ENCODE measurements around the gene SNX18. TPM values are rescaled to one million over a fixed set of nuclear protein-coding genes. Genes with fewer than 3 reads are reported as not detected.

The SNX18 gene
- total and polyA plus RNA-seq, 5 donors from 2014 or later, result 1.2 to 13.8 (median 2.4) TPM

- Mint-ChIP-seq H3K36me3 (no peaks in the 10 kb centered on the region), H3K4me3 (no peak overlapping the region), H3K9me3 (peaks cover 0 to 13% (median 5%) of the 10 kb centered on the region in 7 donors), H3K4me1 (peaks cover 0 to 2% (median 0%) of the 10 kb centered on the region in 4 donors), H3K27ac (no peak overlapping the region), H3K27me3 (no peaks in the 10 kb centered on the region)
- DNase-seq, result no peak
- H3K9me3 ChIP-seq (ENCODE audit: control insufficient read depth in 2 of 2, low read length in 2 of 2), result peaks cover 6 to 7% of the 10 kb centered on the region in 2 experiments
- H3K4me3 ChIP-seq (ENCODE audit: low read depth, low read length), result no peak overlapping the region
- no peaks in the 10 kb centered on the region for H3K27me3 ChIP-seq (ENCODE audit: control insufficient read depth, insufficient read depth, low read length)
- H3K27ac ChIP-seq (ENCODE audit: insufficient read depth, low read length, poor library complexity, severe bottlenecking), result no peak overlapping the region
- H3K36me3 ChIP-seq (ENCODE audit: control insufficient read depth, insufficient read depth, low read length), result no peaks in the 10 kb centered on the region
- H3K4me1 ChIP-seq (ENCODE audit: control insufficient read depth, insufficient read depth, low read length, poor library complexity, severe bottlenecking), result no peaks in the 10 kb centered on the region
- ATAC-seq (ENCODE audit: low read depth in 2 of 2), result no peak
Observed at GRCh38 chr5:54589786-54590185, 72.2 kb downstream of the SNX18 start.

DNA sequence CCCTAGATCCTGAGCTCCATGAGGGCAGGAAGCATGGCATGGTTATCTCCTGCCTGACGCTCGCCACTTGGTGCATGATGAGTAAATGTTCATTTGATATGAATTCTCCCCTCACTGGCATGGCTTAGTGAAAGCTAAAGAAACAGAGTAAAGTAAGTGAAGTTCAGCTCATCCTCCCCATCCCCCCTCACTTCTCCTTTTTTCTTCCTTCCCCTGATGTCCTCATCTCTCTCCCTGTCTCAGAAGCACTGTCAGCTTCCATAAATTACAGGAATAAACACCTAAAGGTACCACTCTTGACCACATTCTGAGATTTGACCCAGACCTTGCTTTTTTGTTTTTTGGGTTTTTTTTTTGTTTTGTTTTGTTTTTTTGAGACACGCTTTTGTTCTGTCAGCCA is 73.3 kb downstream of the SNX18 start:
- H3K9me3 Mint-ChIP-seq, result peaks cover 0 to 13% (median 5%) of the 10 kb centered on the region in 7 donors

GRCh38 chr5:54593779-54594178 is 76.2 kb downstream of the SNX18 start:
- Histone ChIP-seq H3K36me3 (ENCODE audit: control insufficient read depth, insufficient read depth, low read length) (no peaks in the 10 kb centered on the region), H3K27ac (ENCODE audit: insufficient read depth, low read length, poor library complexity, severe bottlenecking) (no peak overlapping the region), H3K9me3 (ENCODE audit: control insufficient read depth in 2 of 2, low read length in 2 of 2) (peaks cover 3 to 4% of the 10 kb centered on the region in 2 experiments), H3K4me3 (ENCODE audit: low read depth, low read length) (no peak overlapping the region), H3K4me1 (ENCODE audit: control insufficient read depth, insufficient read depth, low read length, poor library complexity, severe bottlenecking) (no peaks in the 10 kb centered on the region), H3K27me3 (ENCODE audit: control insufficient read depth, insufficient read depth, low read length) (no peaks in the 10 kb centered on the region)
- peaks cover 6% of the 10 kb centered on the region for H3K36me3 Mint-ChIP-seq
- no peak overlapping the region for H3K27ac Mint-ChIP-seq
- no peak overlapping the region for H3K4me3 Mint-ChIP-seq
- H3K9me3 Mint-ChIP-seq, result peaks cover 4 to 17% (median 8%) of the 10 kb centered on the region in 7 donors
- DNase-seq (no peak), ATAC-seq (ENCODE audit: low read depth in 2 of 2) (no peak)
- H3K4me1 Mint-ChIP-seq, result peaks cover 0 to 2% (median 0%) of the 10 kb centered on the region in 4 donors
- peaks cover 26% of the 10 kb centered on the region for H3K27me3 Mint-ChIP-seq

More for the DNA sequence above, 73.3 kb downstream of the SNX18 start:
- peak overlapping the region in 1 of 4 donors; percentile 73 for H3K4me3 Mint-ChIP-seq
- no peaks in the 10 kb centered on the region for H3K36me3 Mint-ChIP-seq
- H3K36me3 ChIP-seq (ENCODE audit: control insufficient read depth, insufficient read depth, low read length), result no peaks in the 10 kb centered on the region
- no peak overlapping the region for H3K27ac ChIP-seq (ENCODE audit: insufficient read depth, low read length, poor library complexity, severe bottlenecking)
- ATAC-seq (ENCODE audit: low read depth in 2 of 2), result no peak
- H3K27me3 Mint-ChIP-seq, result peaks cover 2% of the 10 kb centered on the region
- no peaks in the 10 kb centered on the region for H3K27me3 ChIP-seq (ENCODE audit: control insufficient read depth, insufficient read depth, low read length)
- H3K4me3 ChIP-seq (ENCODE audit: low read depth, low read length), result no peak overlapping the region
- peaks cover 0 to 2% (median 0%) of the 10 kb centered on the region in 4 donors for H3K4me1 Mint-ChIP-seq
- no peak for DNase-seq
- peak overlapping the region in 1 of 3 donors; percentile 66 for H3K27ac Mint-ChIP-seq
- H3K9me3 ChIP-seq (ENCODE audit: control insufficient read depth in 2 of 2, low read length in 2 of 2), result peaks cover 6 to 7% of the 10 kb centered on the region in 2 experiments
- H3K4me1 ChIP-seq (ENCODE audit: control insufficient read depth, insufficient read depth, low read length, poor library complexity, severe bottlenecking), result no peaks in the 10 kb centered on the region

- Histone ChIP-seq H3K27ac (ENCODE audit: insufficient read depth, low read length, poor library complexity, severe bottlenecking) (no peak overlapping the region), H3K4me3 (ENCODE audit: low read depth, low read length) (no peak overlapping the region), H3K27me3 (ENCODE audit: control insufficient read depth, insufficient read depth, low read length) (no peaks in the 10 kb centered on the region), H3K9me3 (ENCODE audit: control insufficient read depth in 2 of 2, low read length in 2 of 2) (peaks cover 3 to 4% of the 10 kb centered on the region in 2 experiments), H3K36me3 (ENCODE audit: control insufficient read depth, insufficient read depth, low read length) (no peaks in the 10 kb centered on the region), H3K4me1 (ENCODE audit: control insufficient read depth, insufficient read depth, low read length, poor library complexity, severe bottlenecking) (no peaks in the 10 kb centered on the region)
- no peak for DNase-seq
- H3K36me3 Mint-ChIP-seq, result peaks cover 6% of the 10 kb centered on the region
- H3K4me1 Mint-ChIP-seq, result peaks cover 0 to 2% (median 0%) of the 10 kb centered on the region in 4 donors
- H3K27ac Mint-ChIP-seq, result no peak overlapping the region
- no peak for ATAC-seq (ENCODE audit: low read depth in 2 of 2)
- H3K4me3 Mint-ChIP-seq, result no peak overlapping the region
- H3K27me3 Mint-ChIP-seq, result peaks cover 30% of the 10 kb centered on the region
- peaks cover 4 to 21% (median 12%) of the 10 kb centered on the region in 7 donors for H3K9me3 Mint-ChIP-seq
Observed at GRCh38 chr5:54594181-54594580, 76.6 kb downstream of the SNX18 start.

- Mint-ChIP-seq H3K4me1 (peaks cover 0 to 2% (median 0%) of the 10 kb centered on the region in 4 donors), H3K9me3 (peaks cover 4 to 21% (median 12%) of the 10 kb centered on the region in 7 donors), H3K27me3 (peaks cover 42% of the 10 kb centered on the region), H3K4me3 (no peak overlapping the region), H3K27ac (no peak overlapping the region), H3K36me3 (peaks cover 6% of the 10 kb centered on the region)
- H3K4me1 ChIP-seq (ENCODE audit: control insufficient read depth, insufficient read depth, low read length, poor library complexity, severe bottlenecking), result no peaks in the 10 kb centered on the region
- no peak overlapping the region for H3K4me3 ChIP-seq (ENCODE audit: low read depth, low read length)
- H3K9me3 ChIP-seq (ENCODE audit: control insufficient read depth in 2 of 2, low read length in 2 of 2), result peaks cover 3 to 4% of the 10 kb centered on the region in 2 experiments
- no peaks in the 10 kb centered on the region for H3K36me3 ChIP-seq (ENCODE audit: control insufficient read depth, insufficient read depth, low read length)
- H3K27ac ChIP-seq (ENCODE audit: insufficient read depth, low read length, poor library complexity, severe bottlenecking), result no peak overlapping the region
- no peak for ATAC-seq (ENCODE audit: low read depth in 2 of 2)
- DNase-seq, result no peak
- no peaks in the 10 kb centered on the region for H3K27me3 ChIP-seq (ENCODE audit: control insufficient read depth, insufficient read depth, low read length)
Observed at GRCh38 chr5:54595721-54596120, 78.2 kb downstream of the SNX18 start.

Other genes with a start within 250 kb of the SNX18 start
- gene ARL15, start 207.2 kb upstream of the SNX18 start, total RNA-seq, result 27.7 TPM
- 10 to 100 TPM; 16.5 to 23.2 (median 18.6) TPM for gene ARL15, start 207.2 kb upstream of the SNX18 start, polyA plus RNA-seq
- gene HSPB3, start 62.1 kb upstream of the SNX18 start, total RNA-seq, result not detected
- gene HSPB3, start 62.1 kb upstream of the SNX18 start, polyA plus RNA-seq, result not detected

Data from CD4-positive, CD25-positive, alpha-beta regulatory T cell (primary cell).